ENCODE measurements around the gene CKMT2.

DNA sequence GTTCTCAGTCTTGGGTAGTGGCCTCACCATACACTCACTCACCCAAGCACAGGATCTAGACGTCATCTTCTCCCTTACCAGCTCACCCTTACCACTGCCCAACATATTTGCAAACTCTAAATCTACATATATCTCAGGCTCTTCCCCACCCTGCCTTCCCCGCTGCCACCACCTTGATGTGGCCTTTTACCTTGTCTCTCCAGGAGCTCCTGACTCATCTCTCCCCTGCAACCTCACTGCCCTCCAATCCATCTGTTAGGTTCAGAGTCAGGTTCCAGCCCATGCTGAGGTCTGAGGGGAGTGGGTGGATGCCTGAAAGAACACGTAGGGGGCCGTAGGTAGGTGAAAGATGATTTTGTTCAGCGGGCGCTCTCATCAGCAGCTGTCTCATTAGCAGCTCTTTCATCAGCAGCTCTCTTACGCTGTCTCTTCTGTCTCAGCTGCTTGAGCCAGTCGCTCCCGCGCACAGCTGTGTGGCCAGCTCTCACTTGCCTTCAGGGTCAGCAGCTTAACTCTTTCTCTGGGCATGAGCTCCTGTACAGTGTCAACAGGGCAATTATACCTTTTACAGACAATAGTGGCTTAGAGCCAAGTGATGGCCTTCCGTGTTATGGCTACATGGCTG lies 23.1 kb upstream of the CKMT2 start:
- no peak for TF ChIP-seq EZH2 (IDR thresholded peaks at IDR 0.05; ENCODE audit: insufficient read depth, poor library complexity, severe bottlenecking)
- TF ChIP-seq EZH2phosphoT487 (IDR thresholded peaks at IDR 0.05; ENCODE audit: insufficient read depth, low read depth), result no peak

Measured in GM23248 (cell line).